IMR-90 (cell line): Measurements from ENCODE around the gene SEMA4D. TPM values are rescaled to one million over a fixed set of nuclear protein-coding genes. Genes with fewer than 3 reads are reported as not detected.

Experiments used
- ATAC-seq: fragments of 200-7000 bp; cut with Tn5 transposase; 2 replicates; pipeline ENCODE4 v1.9.1; 2020; ENCODE audit warnings: low read depth, mild to moderate bottlenecking, moderate library complexity
- BruUV-seq: library from RNA; stranded (reverse); fragments of 400-500 nt; replicated peaks from 2 replicates; lab custom pipeline; 2021; lab: Mats Ljungman, UMichigan
- CTCF ChIA-PET: fragments of 300-600 bp; formaldehyde crosslinking; extraction: SDS; loops from one replicate; lab custom pipeline; 2021; ENCODE audit warnings: antibody characterized with exemption; lab: Yijun Ruan, JAX
- POLR2A ChIA-PET: fragments of 300-600 bp; sonication (Branson Sonifier 250); formaldehyde crosslinking; loops from one replicate; lab custom pipeline; 2022; ENCODE audit warnings: antibody characterized with exemption; ENCODE audit not compliant: unreplicated experiment; lab: Charles Lee
- DNase-seq: peaks from one replicate; pipeline ENCODE4 v3.0.0; 2013
- H2AFZ ChIP-seq: replicated peaks from 2 replicates; pipeline ENCODE3; 2013; ENCODE audit warnings: low read length, mild to moderate bottlenecking; ENCODE audit not compliant: poor library complexity
- H2AK5ac ChIP-seq: 2 replicates; pipeline ENCODE4 v1.6.1; 2013; ENCODE audit warnings: low read depth, low read length, inconsistent platforms
- H2AK9ac ChIP-seq: replicated peaks from 2 replicates; pipeline ENCODE3; 2013; ENCODE audit warnings: mild to moderate bottlenecking, low read depth, low read length, moderate library complexity; ENCODE audit not compliant: poor library complexity
- H2BK120ac ChIP-seq: 2 replicates; pipeline ENCODE4 v1.6.1; 2013; ENCODE audit warnings: low read depth, low read length, inconsistent platforms
- H2BK15ac ChIP-seq: 3 replicates; pipeline ENCODE4 v1.6.1; 2013; ENCODE audit warnings: low read depth, low read length, inconsistent platforms
- H2BK20ac ChIP-seq: 2 replicates; pipeline ENCODE4 v1.6.1; 2013; ENCODE audit warnings: low read depth, mild to moderate bottlenecking, inconsistent platforms, low read length, moderate library complexity
- H2BK5ac ChIP-seq: 2 replicates; pipeline ENCODE4 v1.6.1; 2013; ENCODE audit warnings: mild to moderate bottlenecking, low read depth, low read length, inconsistent platforms; ENCODE audit not compliant: poor library complexity, severe bottlenecking
- H3K14ac ChIP-seq: replicated peaks from 2 replicates; pipeline ENCODE4 v1.6.1; 2013; ENCODE audit warnings: low read depth, low read length, inconsistent platforms
- H3K18ac ChIP-seq: 2 replicates; pipeline ENCODE4 v1.6.1; 2013; ENCODE audit warnings: low read depth, low read length, control low read depth
- H3K23ac ChIP-seq: 2 replicates; pipeline ENCODE4 v1.6.1; 2013; ENCODE audit warnings: low read depth, low read length, inconsistent platforms
- H3K27ac ChIP-seq: 2 replicates; pipeline ENCODE4 v1.5.1; 2013; ENCODE audit warnings: mild to moderate bottlenecking, control low read depth, low read length; ENCODE audit not compliant: insufficient read depth
- H3K27me3 ChIP-seq: 2 replicates; pipeline ENCODE4 v1.6.1; 2013; ENCODE audit warnings: low read length; ENCODE audit not compliant: control insufficient read depth, insufficient read depth
- H3K36me3 ChIP-seq: 2 replicates; pipeline ENCODE4 v1.6.1; 2013; ENCODE audit warnings: low read length, mixed read lengths; ENCODE audit not compliant: control insufficient read depth, insufficient read depth
- H3K4ac ChIP-seq: 2 replicates; pipeline ENCODE4 v1.6.1; 2013; ENCODE audit warnings: low read depth, low read length, inconsistent platforms
- H3K4me1 ChIP-seq: 2 replicates; pipeline ENCODE4 v1.6.1; 2013; ENCODE audit warnings: low read length, mixed read lengths; ENCODE audit not compliant: control insufficient read depth, insufficient read depth
- H3K4me2 ChIP-seq: 2 replicates; pipeline ENCODE4 v1.6.1; 2013; ENCODE audit warnings: low read depth, mild to moderate bottlenecking, control low read depth, low read length, moderate library complexity
- H3K4me3 ChIP-seq: 2 replicates; pipeline ENCODE4 v1.5.1; 2013; ENCODE audit warnings: low read depth, mild to moderate bottlenecking, control low read depth, low read length, moderate library complexity; ENCODE audit not compliant: insufficient read depth
- H3K56ac ChIP-seq: 2 replicates; pipeline ENCODE4 v1.6.1; 2013; ENCODE audit warnings: low read length, inconsistent platforms; ENCODE audit not compliant: insufficient read depth; ENCODE audit errors: extremely low read depth
- H3K79me1 ChIP-seq, 2 experiments: 2 replicates each; pipeline ENCODE4 v1.6.1; 2013; ENCODE audit warnings: low read length in 2 of 2, inconsistent platforms in 1 of 2, low read depth in 1 of 2
- H3K9ac ChIP-seq: 2 replicates; pipeline ENCODE4 v1.6.1; 2013; ENCODE audit warnings: low read depth, low read length, control low read depth
- H3K9me1 ChIP-seq: 2 replicates; pipeline ENCODE4 v1.6.1; 2013; ENCODE audit warnings: low read length, inconsistent platforms; ENCODE audit not compliant: insufficient read depth
- H3K9me3 ChIP-seq: 2 replicates; pipeline ENCODE4 v1.6.1; 2013; ENCODE audit warnings: low read length; ENCODE audit not compliant: control insufficient read depth, insufficient read depth
- H4K20me1 ChIP-seq: 2 replicates; pipeline ENCODE4 v1.6.1; 2013; ENCODE audit warnings: low read length, inconsistent platforms; ENCODE audit not compliant: insufficient read depth
- H4K5ac ChIP-seq: 2 replicates; pipeline ENCODE4 v1.6.1; 2013; ENCODE audit warnings: mild to moderate bottlenecking, low read depth, low read length, control low read depth
- H4K8ac ChIP-seq, 2 experiments: 2 replicates each; pipeline ENCODE4 v1.6.1; 2013; ENCODE audit warnings: low read depth in 2 of 2, low read length in 2 of 2, control low read depth in 1 of 2, inconsistent platforms in 1 of 2
- H4K91ac ChIP-seq: 2 replicates; pipeline ENCODE4 v1.6.1; 2013; ENCODE audit warnings: low read depth, low read length, inconsistent platforms; ENCODE audit not compliant: insufficient read depth
- CEBPB ChIP-seq: IDR thresholded peaks from 2 replicates; pipeline ENCODE4 v1.6.1; 2012; ENCODE audit warnings: low read depth, low read length, improper control_type of control experiment
- FOS ChIP-seq: fragments of 150-350 bp; IDR thresholded peaks from 2 replicates; pipeline ENCODE4 v1.6.1; 2016; ENCODE audit warnings: low read depth, low read length
- MAZ ChIP-seq: IDR thresholded peaks from 2 replicates; pipeline ENCODE4 v1.6.1; 2012; ENCODE audit warnings: low read depth, mild to moderate bottlenecking, low read length, improper control_type of control experiment, moderate library complexity, borderline replicate concordance
- USF2 ChIP-seq: fragments of 150-350 bp; IDR thresholded peaks from 2 replicates; pipeline ENCODE4 v1.6.1; 2017; ENCODE audit warnings: mild to moderate bottlenecking, antibody characterized with exemption, low read length, low read depth
- WGBS, 2 experiments: methylation state at CpG; one replicate each; pipeline versions ENCODE4 v1.1.5 to v1.1.7; 2013; ENCODE audit warnings: missing lambda C conversion rate in 2 of 2; ENCODE audit not compliant: insufficient read length in 1 of 2; ENCODE audit errors: extremely low coverage in 2 of 2; 5-methylcytosine and 5-hydroxymethylcytosine counted together
- dilution Hi-C: fragments of 300-500 bp; cut with HindIII; formaldehyde crosslinking; loops from one replicate; pipeline ENCODE4 v1.14.3; 2018; ENCODE audit warnings: low sequenced_read_pairs; ENCODE audit not compliant: unreplicated experiment
- in situ Hi-C: fragments of 300-500 bp; cut with MboI; formaldehyde crosslinking; loops from 3 replicates; pipeline ENCODE4 v1.14.3; 2019; ENCODE audit warnings: low sequenced_read_pairs, inconsistent platforms, mixed read lengths
- intact Hi-C: fragments of 100-400 bp; cut with micrococcal nuclease; formaldehyde crosslinking; loops from 2 replicates; pipeline ENCODE4 v1.10.0; 2022
- polyA plus RNA-seq, 3 experiments: library from polyadenylated mRNA; depleted of rRNA; stranded (reverse); fragments of >200 nt; gene quantifications; 2 replicates each; pipeline ENCODE4 v1.2.3, GENCODE V29; 2012; ENCODE audit warnings: low replicate concordance in 1 of 3
- total RNA-seq: library from RNA; depleted of rRNA; stranded (reverse); fragments of >200 nt; gene quantifications from 2 replicates; pipeline ENCODE4 v1.2.3, GENCODE V29; 2012

The SEMA4D gene
- total and polyA plus RNA-seq, 2 of the 4 experiments (the other 2 are of a cell fraction), result 0.90 to 1.5 TPM

DNA sequence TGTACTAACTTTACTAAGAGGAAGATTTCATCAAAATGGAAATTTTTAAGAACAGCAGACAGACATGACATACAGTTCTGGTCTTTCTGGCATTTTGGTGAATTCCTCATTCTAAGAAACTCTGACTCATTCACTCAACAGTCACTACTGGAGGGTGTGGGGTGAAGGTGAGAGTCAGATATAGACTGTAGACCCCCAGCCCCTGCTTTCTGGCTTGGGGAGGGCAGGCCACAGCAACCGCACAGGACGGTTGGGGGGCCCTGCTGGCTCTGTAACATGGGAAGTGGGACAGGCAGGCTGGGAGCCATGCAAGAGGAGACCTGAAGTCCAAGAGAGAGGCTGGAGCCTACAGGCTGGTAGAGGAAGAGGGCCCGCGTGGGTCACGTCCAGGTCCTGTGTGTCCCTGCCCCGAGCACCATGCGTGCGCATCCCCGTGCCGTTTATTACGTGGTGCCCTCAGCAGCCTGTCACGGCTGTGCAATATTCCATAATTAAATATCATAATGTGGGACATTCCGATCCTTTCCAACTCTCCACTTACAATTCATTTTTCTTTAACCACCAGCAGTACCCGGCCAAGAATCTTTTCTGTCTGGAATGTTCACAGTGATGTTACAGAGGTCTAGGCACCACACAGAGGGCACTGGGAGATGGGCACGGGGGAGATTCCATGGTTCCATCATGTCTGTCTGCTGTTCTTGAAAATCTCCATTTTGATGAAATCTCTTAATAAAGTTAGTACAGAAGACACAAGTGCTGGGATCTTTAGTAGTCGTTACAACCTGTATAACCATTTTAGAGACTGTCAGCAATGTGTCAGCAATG, 75.5 kb downstream of the SEMA4D start:
- Histone ChIP-seq H4K8ac (peak overlapping the region; percentile 38 to 66), H4K91ac (peak overlapping the region; percentile 77), H3K18ac (peak overlapping the region; percentile 62; the same call in 1 of the 2 replicates), H4K20me1 (no peaks in the 10 kb centered on the region), H3K4me3 (no peak overlapping the region), H3K9me1 (peaks cover 11% of the 10 kb centered on the region; the same call in 1 of the 2 replicates), H3K14ac (peak overlapping the region; percentile 66; the same call in 1 of the 2 replicates), H2BK15ac (peak overlapping the region; percentile 45; the same call in 1 of the 3 replicates), H4K5ac (peak overlapping the region; percentile 75), H3K4me2 (peak overlapping the region; percentile 38; the same call in 1 of the 2 replicates), H2AK9ac (peak overlapping the region; percentile 42), H2AK5ac (peak overlapping the region; percentile 82), H3K36me3 (no peaks in the 10 kb centered on the region), H2BK20ac (peak overlapping the region; percentile 75), H3K4me1 (peaks cover 24% of the 10 kb centered on the region), H3K56ac (no peak overlapping the region), H3K79me1 (no peaks in the 10 kb centered on the region; a peak in 1 of 4 replicates), H3K27ac (peak overlapping the region; percentile 61), H2BK120ac (peak overlapping the region; percentile 80), H3K4ac (peak overlapping the region; percentile 75), H3K9me3 (no peaks in the 10 kb centered on the region), H2BK5ac (peak overlapping the region; percentile 75), H3K23ac (no peak overlapping the region), H3K9ac (no peak overlapping the region), H3K27me3 (no peaks in the 10 kb centered on the region), H2AFZ (peak overlapping the region; percentile 38)
- dilution Hi-C loops (no loop called here), in situ Hi-C loops (no loop called here), intact Hi-C loops (no loop called here)
- POLR2A ChIA-PET, result no interaction called here
- TF ChIP-seq CEBPB, result peak; percentile 27; the same call in 1 of the 2 replicates
- TF ChIP-seq FOS, result peak; percentile 93
- TF ChIP-seq MAZ, result peak; percentile 45; the same call in 1 of the 2 replicates
- TF ChIP-seq USF2, result no peak
- ATAC-seq, result peak; percentile 80
- CTCF ChIA-PET, result interaction anchor here (0.6 kb wide), 1 partner anchor 722 kb away, joined by 5 read pairs; no protein-coding TSS in a partner anchor
- WGBS, 2 experiments, result 71% methylated on average over 4 of the region's 16 CpGs; no CpG with 5 or more reads in 1 of the 2 experiments
- BruUV-seq, result no TSS peak
- DNase-seq, result peak; percentile 88
